ENCODE measurements around the gene BDH1.

DNA sequence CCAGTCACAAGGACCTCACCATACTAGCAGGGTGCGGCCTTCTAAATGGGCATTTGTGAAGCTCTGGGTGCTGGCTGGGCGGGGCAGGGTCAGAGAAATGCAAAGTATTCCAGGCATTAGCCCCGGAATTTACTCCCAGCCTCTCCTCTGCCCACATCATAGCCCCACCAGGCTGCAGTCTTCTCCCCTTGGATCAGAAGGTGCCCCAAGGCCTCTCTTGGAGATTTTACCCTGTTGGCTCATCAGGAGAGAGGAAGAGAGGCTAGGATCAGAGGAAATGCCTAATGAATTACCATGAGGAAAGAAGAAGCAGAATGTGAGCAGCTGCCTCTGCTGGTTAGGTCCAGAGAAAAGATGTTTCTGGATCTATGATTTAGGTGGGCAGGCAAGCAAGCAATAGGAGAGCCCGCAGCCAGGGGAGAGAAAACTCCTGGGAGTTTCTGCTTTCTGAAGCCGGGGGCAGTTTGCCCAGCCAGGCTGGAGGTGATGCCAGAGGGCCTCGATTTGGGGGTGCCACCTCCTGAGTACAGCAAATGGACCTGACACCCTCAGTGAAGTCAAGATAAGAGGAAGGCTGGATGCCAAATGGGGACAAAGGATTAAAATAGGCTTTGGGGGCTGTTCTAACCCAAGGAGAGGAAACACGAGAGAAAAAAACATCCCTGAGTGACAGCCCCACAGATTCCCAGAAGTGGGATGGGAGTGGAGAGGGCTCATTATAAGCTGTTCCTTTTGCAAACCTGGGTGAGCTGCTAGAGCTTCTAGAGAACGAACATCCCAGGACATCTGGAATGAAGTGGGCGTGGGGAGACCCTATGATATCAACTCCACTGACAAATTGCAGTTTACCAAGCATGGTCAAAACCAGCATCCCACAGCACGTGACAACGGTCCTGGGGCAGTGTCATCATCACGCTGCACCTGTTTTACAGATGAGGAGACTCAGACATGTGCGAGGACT, 65.4 kb downstream of the BDH1 start:
- TF ChIP-seq, protein P1, sequence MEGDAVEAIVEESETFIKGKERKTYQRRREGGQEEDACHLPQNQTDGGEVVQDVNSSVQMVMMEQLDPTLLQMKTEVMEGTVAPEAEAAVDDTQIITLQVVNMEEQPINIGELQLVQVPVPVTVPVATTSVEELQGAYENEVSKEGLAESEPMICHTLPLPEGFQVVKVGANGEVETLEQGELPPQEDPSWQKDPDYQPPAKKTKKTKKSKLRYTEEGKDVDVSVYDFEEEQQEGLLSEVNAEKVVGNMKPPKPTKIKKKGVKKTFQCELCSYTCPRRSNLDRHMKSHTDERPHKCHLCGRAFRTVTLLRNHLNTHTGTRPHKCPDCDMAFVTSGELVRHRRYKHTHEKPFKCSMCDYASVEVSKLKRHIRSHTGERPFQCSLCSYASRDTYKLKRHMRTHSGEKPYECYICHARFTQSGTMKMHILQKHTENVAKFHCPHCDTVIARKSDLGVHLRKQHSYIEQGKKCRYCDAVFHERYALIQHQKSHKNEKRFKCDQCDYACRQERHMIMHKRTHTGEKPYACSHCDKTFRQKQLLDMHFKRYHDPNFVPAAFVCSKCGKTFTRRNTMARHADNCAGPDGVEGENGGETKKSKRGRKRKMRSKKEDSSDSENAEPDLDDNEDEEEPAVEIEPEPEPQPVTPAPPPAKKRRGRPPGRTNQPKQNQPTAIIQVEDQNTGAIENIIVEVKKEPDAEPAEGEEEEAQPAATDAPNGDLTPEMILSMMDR (conservative IDR thresholded peaks at IDR 0.05 in 1 of 2, IDR thresholded peaks at IDR 0.05 in 1 of 2; ENCODE audit: extremely low read depth in 1 of 2, insufficient read depth in 1 of 2, low read depth in 1 of 2, low read length in 2 of 2), result peak in 1 of 2 donors; percentile 1
- TF ChIP-seq EZH2 (IDR thresholded peaks at IDR 0.05; ENCODE audit: borderline replicate concordance, low read length), result no peak
